CD4-positive, alpha-beta T cell treated with Interleukin-2 at 100 ng/mL for 4 hours (primary cell): ENCODE measurements around the gene TMEM171.

Experiments
- DNase-seq: peaks from one replicate; pipeline ENCODE4 v3.0.0-alpha.2; 2020; ENCODE audit warnings: low spot score

Gene TMEM171

GRCh38 chr5:73152411-73153388 is 32.3 kb downstream of the TMEM171 start:
- no peak for DNase-seq

GRCh38 chr5:73153513-73153912 is 33.1 kb downstream of the TMEM171 start:
- no peak for DNase-seq

- no peak for DNase-seq
Observed at GRCh38 chr5:73154208-73155006, 34.0 kb downstream of the TMEM171 start.

- DNase-seq = no peak
Observed at GRCh38 chr5:73155271-73156222, 35.2 kb downstream of the TMEM171 start.

GRCh38 chr5:73157414-73158303 is 37.3 kb downstream of the TMEM171 start:
- DNase-seq = no peak

GRCh38 chr5:73158313-73158712 is 37.9 kb downstream of the TMEM171 start:
- no peak for DNase-seq

- DNase-seq = peak; percentile 43
Observed at GRCh38 chr5:73160239-73160671, 39.9 kb downstream of the TMEM171 start.

- DNase-seq = peak; percentile 31
Observed at GRCh38 chr5:73170522-73170921, 50.1 kb downstream of the TMEM171 start.

- no peak for DNase-seq
Observed at GRCh38 chr5:73171495-73171894, 51.1 kb downstream of the TMEM171 start.

GRCh38 chr5:73172951-73173350 is 52.6 kb downstream of the TMEM171 start, which contains the start of gene TMEM174:
TMEM174 (plus strand) TSS chr5:73173193; CDS start chr5:73173244, 51 bp downstream.
- no peak for DNase-seq

- no peak for DNase-seq
Observed at GRCh38 chr5:73174100-73174815, 53.9 kb downstream of the TMEM171 start.

GRCh38 chr5:73176250-73176649 is 55.9 kb downstream of the TMEM171 start:
- DNase-seq = no peak

- no peak for DNase-seq
Observed at GRCh38 chr5:73178265-73178664, 57.9 kb downstream of the TMEM171 start.

GRCh38 chr5:73179730-73180129 is 59.4 kb downstream of the TMEM171 start:
- DNase-seq = no peak

- no peak for DNase-seq
Observed at GRCh38 chr5:73180566-73180965, 60.2 kb downstream of the TMEM171 start.
